IPS-NIHi11 (cell line): ENCODE data around the gene PNPLA1.

Source experiments
- DNase-seq: peaks from one replicate; pipeline ENCODE4 v3.0.0; 2012; ENCODE audit warnings: mixed read lengths, low spot score

Gene PNPLA1

GRCh38 chr6:36315921-36316320, 46.1 kb downstream of the PNPLA1 start:
- no peak for DNase-seq

DNA sequence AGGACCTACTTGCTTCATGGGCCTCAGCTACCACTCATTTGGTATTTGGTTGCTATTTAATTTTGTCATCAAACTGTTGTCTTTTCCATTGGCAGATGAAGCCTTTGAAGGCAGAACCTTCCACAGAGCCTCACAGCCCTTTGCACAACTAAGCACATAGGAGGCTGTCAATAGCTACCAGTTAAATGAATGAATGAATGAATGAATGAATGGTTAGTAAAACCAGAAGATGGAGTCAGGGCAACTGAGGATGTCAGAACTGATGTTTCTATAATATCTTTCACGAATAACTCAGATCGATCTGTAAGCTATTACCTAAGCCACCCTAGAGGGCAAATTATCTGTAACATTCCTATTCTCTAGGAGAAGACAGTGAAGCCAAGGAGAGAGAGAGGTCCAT, 47.8 kb downstream of the PNPLA1 start:
- DNase-seq = no peak

DNA sequence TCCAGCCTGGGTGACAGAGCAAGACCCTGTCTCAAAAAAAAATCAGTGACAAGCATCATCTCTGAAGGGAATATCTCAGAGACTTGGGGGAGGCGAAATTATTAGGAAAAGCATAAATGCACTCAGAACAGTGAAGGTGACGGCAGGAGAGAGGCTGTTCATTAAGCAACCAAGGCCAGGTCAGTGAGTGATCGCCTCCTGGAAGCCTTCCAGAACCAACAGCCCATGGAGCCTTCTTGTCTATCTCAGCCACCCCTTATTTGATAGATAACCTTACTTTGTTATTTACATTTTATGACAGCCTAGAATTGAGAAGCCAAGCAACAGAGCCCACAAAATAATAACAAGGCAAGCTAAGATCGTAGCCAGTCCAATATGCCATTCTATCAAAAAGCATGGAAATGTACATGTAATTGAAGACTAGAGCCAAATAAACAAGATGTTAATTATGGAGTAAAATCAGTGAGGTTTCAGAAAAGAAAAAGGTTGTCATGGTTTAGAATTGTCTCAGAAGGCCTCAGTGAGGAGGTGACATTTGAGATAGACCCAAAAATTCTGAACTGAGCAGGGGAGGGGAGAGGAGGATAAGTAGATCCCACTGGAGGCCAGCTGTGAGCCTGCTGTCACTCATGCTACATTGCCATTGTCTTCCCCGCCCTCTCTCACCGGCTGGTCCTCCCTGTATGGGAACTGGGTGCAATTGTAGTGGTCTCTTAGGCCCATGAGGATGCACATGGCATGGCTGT, 49.0 kb downstream of the PNPLA1 start:
- DNase-seq = no peak

DNA sequence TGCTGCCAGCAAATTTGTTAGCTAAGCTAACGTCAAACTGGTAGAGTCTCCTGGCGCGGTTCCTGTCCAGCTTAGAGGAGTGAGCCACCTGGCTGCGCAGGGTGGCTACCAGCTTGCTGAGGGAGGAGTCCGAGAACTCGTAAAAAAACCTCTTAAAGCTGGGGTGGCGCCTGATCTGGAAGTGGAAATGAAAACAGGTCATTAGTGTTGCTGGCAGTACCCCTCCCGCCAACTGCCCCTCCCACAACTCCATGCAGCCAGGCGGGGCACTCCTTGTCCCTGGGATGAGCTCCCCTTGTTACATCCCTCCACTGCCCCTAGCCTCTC, 49.5 kb downstream of the PNPLA1 start:
- DNase-seq = no peak

GRCh38 chr6:36319821-36320220, 50.0 kb downstream of the PNPLA1 start:
- no peak for DNase-seq

- no peak for DNase-seq
Observed at GRCh38 chr6:36320475-36320874, 50.6 kb downstream of the PNPLA1 start.

DNA sequence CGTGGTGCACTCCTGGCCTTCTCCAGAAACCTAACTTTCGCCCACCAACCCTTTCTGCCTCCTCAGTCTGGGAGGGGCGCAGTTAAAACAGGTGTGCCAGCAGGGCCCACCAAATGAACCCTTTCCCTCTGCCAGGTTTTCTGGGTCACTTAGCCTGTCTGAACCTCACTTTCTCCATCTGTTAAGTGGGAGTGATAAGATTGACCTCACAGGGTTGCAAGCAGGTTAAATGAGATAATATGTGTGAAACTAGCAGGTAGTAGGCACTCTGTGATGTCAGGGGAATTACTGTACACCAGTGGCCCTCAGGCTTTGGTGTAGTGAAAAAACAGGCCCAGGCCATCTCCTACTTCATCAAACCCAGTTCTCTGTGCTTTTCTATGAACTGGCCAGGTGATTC, 52.7 kb downstream of the PNPLA1 start:
- DNase-seq = no peak

DNA sequence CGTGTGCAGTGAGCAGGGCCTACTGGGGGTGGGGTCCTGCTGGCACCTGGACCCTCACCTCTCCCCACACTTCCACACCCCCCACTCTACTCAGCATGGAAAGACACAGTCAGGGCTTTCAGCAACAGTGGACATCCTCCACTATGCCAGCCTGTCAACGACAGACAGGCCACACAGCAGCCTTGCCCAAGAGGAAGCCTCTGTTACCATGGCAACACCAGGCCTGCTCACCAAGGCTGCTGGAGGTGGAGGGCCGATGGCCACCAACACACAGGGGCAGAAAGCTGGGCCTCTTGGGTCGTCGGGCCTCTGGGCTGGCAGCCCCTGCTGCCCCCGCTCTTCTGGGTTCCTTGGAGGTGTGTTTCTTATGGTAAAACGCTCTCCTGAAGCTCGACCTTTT, 53.2 kb downstream of the PNPLA1 start:
- DNase-seq = peak; percentile 57

DNA sequence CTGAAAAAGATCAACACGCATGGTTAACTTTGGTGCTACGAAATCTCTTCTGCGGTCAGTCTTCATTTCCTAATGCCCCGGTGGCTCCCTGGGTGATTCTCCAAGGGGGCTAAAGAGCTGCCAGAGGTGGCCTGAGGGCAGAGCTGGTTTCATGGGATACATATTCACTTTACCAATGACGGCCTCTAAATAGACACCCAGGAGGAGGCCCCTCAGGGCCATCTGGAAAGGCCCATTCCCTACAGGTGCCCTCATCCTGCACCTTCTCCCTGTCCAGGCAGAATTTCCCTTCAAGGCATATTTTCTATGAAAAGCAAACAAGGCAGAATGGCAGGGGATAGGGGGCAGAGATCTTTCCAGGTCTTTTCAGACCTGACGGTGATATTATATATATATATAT, 54.3 kb downstream of the PNPLA1 start:
- DNase-seq = no peak

GRCh38 chr6:36324715-36325114, 54.9 kb downstream of the PNPLA1 start:
- DNase-seq = no peak

GRCh38 chr6:36326356-36326995, 56.6 kb downstream of the PNPLA1 start:
- no peak for DNase-seq

DNA sequence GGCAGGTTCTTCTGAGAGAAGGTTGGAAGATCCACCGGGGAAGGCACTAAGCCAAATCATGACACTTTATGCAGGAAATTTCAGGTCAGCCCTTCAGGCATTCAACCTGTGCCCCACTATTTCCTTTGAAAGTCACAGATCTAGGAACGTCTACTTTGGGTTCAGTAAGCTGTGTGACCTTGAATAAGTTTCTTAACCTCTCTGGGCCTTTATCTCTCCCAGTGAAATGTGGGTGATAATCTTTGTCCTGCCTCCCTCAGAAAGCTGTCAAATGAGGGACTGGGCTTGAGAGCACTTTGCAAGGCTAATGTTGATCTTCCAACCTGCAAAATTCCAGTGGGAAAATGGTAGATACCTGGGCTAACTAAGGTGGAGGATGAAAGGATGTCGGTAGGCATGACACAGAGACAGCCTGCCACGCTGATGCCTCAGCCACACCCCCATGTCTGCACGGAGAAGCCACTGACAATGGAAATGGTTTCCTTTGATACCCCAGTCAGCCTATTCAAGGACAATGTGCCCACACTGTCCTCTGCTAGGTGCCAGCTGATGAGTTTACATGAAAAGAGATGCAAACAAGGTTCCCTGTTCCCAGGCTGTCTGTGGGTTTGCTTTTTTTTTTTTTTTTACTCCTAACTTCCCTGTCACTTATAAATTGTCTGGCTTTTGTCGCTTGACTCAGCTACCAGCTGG, 57.5 kb downstream of the PNPLA1 start:
- DNase-seq = no peak

DNA sequence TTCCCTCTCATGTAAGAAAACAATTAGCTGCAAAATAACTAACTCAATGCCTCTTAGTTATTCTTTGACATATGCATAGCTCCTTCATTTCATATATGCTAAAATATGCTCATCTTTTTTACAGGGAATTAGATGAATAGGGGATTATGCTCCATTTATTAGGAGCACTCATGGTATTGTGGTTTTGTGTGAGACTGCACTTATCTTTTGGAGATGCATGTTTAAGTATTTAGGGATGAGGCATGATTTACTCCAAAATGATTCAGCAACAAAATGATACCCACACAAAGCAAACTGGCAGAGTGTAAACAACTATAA, 58.0 kb downstream of the PNPLA1 start:
- no peak for DNase-seq

- no peak for DNase-seq
Observed at GRCh38 chr6:36328600-36328999, 58.7 kb downstream of the PNPLA1 start.

- DNase-seq = peak; percentile 68
Observed at GRCh38 chr6:36329798-36330291, 60.0 kb downstream of the PNPLA1 start.

DNA sequence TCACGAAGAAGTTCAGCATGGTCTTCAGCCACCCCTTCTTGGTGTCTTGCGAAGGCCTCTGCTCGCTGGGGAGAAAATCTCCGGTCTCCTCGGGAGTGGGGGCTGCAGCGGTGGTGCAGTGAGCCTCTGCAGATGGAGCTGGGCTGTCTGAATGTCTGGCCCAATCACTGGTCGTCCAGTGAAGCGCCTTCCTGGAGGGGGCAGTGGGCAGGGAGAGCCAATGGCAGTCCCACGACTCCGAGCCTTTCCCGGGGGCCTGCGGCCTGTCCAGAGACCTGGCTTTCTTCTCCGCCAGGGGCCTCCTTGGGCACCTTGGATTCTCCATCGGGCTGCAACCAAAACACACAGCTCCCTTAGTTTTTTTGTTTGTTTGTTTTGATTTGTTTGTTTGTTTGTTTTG, 60.5 kb downstream of the PNPLA1 start:
- peak; percentile 21 for DNase-seq

GRCh38 chr6:36331381-36331780, 61.5 kb downstream of the PNPLA1 start:
- DNase-seq = no peak

GRCh38 chr6:36333171-36333895, 63.5 kb downstream of the PNPLA1 start:
- DNase-seq = no peak

- DNase-seq = no peak
Observed at GRCh38 chr6:36333931-36334725, 64.3 kb downstream of the PNPLA1 start.

DNA sequence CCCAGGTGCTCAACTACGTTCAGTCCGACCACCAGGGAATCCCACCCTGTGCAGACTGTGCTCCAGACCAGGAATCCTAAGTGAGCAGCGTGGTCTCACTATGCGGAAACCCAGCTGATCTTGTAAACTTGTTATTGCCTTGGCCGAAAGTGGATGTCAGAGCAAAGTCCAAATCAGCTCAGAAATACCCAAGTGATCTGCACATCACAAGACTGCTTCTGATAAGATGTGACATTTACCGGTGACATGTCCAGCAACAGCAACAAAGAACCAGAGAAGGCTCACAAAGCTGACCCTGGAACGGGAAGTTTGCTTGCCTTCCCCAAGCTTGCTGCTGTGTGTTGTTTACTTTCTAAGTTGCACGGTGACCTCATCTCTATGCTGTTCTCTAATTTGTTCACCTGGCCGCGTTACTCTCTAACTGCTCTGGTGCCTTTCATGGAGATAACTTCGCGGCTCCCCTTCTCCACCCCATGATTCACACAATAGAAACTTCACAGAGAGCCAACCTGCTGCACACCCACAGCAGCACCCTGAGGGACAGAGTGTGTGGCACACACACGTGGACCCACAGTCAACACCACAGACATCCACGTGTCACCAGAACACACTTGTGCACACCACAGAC, 65.1 kb downstream of the PNPLA1 start:
- no peak for DNase-seq

- DNase-seq = no peak
Observed at GRCh38 chr6:36335465-36336207, 65.8 kb downstream of the PNPLA1 start.
